Measurements from ENCODE around the gene RNF150. TPM values are rescaled to one million over a fixed set of nuclear protein-coding genes. Genes with fewer than 3 reads are reported as not detected.
A peak's percentile ranks its signal among the peaks of the same experiment; 100 is the strongest.
"Not testable (repeated sequence)": the region's sequence is repeated elsewhere in the genome, so short reads cannot be mapped to it uniquely, and the experiment has no call there.

RNF150 gene
- polyA plus RNA-seq (ENCODE audit: insufficient read length), result 36.4 TPM

DNA sequence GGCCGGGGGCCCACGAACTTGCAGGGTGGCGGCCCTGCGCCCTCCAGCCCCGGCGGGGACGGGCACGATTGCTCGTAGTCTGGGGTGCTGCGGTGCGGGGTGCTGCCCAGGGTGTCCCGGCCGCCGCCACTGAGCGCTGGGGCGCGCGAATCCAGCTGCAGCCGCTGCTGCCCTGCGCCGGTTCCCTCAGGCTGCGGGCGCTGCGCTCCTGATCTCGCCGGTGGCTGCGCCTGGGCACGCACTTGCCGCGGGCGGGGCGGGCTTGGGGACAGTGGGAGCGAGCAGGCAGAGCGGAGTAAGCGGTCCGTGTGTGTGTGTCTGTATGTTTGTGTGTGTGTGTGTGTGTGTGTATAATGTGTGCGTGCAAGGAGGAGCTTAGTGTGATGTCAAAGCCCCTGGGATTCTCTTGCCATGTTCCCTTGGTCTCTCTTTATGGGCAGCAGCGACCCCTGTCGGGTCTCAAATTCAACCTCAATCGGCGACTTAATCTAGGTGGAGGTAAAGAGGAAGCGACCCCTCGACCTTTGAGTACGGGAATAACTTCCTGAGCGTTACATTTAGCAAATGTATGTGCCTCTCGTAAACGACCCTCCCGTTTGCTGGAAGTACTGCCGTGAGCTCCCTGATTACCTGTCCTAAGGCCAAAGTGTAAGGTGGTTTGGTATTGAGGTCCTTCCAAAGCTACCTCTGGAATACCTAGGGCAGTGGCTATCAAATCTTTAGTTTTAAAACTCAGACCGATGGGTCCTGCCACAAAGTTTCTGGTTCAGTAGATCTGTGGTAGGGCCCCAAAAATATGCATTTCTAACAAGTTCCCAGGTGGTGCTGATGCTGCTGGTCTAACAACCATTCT lies at the start of gene RNF150:
RNF150 (minus strand) TSS at position 324 of the 853 bp plus-strand sequence.
- peak; percentile 96 for DNase-seq (ENCODE audit: low read depth)

DNA sequence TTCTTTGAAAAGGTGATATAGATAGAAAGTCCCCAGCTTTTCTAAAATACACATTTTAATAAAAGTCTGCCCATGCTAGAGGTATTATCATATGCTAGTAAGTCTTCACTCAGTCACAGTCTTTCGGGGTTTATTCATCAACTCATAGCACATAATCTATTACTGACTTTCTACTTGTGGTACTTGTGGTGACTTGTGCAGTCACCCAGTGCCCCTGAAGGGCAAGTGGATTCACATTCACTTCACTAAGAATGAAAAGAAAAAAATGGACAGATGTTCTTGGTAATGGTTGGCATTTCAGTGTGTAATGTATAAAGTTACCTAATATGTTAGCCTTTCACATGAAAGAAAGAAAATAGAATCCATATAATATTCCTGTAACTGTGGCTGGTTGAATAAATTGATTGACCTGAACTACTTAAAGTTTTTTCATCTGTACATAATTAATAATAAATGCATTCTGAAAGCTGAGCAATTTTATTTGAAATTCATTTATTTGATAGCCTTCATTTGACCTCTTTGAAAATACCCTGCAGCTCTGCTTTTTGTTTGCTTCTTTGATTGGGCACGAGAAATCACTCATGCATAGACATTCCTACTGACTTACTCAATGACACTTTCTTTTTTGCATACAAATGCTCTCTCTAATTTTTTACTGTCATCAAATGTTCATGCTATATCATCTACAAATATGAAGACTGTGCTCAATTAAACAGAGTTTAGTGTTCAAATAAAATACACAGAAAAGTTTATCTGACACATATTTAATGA lies 47.9 kb upstream of the RNF150 start:
- no peak for DNase-seq (ENCODE audit: low read depth)

DNA sequence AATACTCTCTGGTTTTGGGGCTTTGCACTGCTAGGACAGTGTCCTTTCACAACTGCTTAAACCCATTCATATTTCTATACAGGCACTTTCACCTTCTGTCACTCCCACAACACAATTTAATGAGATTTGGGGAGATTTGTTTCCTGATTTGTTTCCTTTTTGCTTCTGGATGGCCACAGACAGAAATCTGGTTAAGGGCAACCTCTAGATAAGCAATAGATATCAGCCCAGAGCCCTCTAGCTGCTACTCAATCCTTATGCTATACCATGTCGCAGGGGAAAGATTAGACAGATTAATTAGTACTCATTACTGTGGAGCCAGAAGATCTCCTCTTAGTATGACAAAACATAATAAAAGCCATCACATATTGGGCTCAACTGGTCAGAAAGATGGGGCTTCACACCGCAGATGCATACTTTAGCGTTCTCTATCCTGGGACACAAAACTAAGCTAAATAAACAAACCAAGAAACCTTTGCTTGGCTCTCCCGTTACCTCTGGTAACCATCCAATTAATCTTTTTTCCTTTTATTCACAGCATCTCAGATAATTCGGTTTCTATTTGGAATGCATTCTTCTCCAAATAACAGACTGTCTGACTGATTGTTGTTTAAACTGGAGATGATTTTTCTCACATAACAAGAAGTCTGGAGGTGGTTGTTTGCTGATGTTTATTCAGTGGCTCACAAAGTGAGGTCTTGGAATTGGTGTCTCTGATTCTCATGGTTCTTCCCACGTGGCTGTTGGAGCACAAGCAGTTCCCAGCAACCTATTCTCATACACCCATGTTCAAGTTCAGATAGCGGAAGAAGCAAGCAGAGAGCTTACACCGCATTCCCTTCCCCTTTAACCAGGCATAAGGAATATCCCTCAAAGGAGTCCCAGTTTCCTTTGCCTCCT lies 46.5 kb upstream of the RNF150 start:
- DNase-seq (ENCODE audit: low read depth), result no peak

DNA sequence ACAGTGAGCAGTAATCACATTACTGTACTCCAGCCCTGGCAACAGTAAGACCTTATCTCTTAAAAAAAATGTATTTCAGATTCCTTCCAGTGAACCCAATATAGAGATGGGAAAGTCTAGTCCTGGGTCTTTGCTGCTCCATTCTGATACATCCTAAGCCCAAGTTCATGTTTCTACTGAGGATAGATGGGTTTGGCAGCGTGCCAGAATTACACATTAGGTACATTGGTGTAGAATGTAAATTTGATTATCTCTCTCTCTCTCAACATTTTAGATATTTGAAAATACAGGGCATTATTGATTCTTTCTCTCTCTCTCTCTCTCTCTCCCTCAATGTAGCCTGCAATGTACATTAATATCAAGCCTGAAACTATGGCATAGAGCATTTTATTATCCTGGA lies 43.9 kb upstream of the RNF150 start:
- no peak for DNase-seq (ENCODE audit: low read depth)

DNA sequence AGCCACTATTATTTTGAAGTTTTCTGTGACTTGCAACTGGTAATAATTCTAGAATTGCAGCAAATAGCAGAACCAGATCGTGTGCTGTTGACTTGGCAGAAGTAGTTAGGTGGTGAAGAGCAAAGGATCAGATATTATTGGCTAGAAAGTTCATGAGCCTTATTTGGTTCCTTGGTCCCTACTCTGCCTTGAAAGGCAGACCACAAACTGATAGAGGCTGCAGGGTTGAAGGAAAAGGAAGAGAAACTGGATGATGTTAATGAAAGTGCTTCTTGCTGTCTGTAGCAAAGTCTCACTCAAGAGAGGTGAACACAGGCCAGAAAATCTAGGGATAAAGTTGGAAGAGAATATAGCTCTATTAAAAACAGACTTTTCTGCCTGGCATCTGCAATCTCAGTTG lies 41.2 kb upstream of the RNF150 start:
- DNase-seq (ENCODE audit: low read depth), result no peak

DNA sequence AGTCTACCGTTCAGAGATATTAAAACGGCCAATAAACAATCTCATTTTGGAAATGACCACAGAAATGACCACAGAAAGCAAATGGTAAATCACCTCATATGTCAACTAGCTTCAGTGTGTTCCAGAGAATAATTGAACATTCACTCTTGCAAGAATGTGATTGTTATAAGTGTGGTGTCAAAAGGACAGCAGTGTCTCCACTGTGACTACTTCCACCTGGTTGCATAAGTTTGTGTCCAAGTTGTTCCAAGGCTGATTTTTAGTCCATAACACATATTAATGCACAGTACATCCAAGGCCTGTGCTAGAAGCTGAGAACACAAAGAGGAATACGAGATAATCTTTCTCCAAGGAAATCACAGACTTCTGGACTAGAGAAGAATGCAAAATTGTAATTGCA lies 37.4 kb upstream of the RNF150 start:
- DNase-seq (ENCODE audit: low read depth), result no peak

DNA sequence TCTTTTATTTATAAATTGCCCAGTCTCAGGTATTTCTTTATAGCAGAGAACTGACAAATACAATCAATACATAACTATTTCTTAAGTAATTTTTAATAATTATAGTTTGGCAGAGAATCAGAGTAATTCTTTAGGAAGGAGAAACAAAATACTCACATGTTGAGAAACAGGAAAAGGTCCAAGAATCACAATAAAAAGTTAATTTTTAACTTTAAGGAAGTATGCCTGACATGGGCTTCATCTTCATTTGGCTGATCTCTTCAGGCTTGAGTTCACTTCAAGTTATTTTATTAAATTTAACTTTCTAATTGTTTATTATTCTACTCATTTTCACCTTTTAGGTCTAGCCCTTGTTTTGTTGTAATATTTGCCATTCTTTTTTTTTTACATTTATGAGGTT lies 36.1 kb upstream of the RNF150 start:
- DNase-seq (ENCODE audit: low read depth), result no peak

DNA sequence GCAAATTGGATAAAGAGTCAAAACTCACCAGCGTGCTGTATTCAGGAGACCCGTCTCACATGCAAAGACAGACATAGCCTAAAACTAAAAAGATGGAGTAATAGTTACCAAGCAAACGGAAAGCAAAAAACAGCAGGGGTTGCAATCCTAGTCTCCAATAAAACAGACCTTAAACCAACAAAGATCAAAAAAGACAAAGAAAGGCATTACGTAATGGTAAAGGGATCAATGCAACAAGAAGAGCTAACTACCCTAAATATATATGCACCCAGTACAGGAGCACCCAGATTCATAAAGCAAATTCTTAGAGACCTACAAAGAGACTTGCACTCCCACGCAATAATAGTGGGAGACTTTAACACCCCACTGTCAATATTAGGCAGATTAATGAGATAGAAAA lies 31.7 kb upstream of the RNF150 start:
- DNase-seq (ENCODE audit: low read depth), result not testable (repeated sequence)

DNA sequence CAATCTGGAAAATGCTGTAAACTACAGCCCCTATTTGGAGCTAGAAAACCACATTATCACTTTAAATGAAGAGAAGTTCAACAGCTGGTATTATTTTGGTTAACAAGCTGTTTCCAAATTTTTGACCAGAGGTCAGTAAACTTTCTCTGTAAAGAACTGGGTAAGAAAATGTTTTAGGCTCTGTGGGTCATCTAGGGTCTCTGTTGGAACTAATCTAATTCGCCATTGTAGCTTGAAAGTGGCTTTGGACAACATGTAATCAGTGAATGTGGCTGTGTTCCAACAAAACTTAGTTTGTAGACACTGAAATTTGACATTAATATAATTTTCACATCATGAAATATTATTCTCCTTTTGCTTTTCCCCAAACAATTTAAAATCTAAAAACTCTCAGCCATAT lies 25.8 kb upstream of the RNF150 start:
- no peak for DNase-seq (ENCODE audit: low read depth)

DNA sequence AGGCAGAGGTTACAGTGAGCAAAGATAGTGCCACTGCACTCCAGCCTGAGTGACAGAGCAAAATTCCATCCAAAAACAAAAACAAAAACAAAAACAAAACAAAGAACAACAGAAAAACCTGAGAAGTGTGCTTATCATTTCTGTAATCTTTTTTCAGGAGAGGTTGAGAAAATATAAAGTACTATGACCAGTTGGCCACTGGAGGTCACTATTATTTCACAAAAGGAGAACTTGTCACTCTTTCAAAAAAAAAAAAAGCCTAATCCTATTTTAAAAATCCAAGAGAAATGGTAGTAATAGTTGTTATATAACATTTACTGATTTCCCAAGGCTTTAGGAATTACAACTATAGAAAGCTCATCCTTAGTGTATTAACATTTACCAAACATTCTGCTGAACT lies 24.9 kb upstream of the RNF150 start:
- no peak for DNase-seq (ENCODE audit: low read depth)

DNA sequence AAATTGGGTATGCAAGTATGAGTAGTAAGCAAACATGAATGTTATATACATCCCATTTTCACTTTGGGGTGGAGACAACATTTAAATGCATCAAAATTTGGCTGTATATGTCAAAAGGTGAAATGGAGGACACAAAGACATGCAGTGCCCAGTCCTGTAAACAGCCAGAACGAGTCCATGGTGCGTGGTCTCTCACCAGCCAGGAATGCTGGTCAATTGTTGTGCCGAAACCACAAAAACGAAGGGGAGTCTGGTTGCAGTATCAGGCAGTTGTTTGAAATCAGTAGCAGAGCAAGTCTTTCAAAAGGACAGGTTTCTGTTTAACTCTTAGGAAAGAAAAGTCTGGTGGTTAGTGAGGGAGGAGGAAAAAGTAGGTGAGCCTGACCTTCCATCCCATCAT lies 22.3 kb upstream of the RNF150 start:
- DNase-seq (ENCODE audit: low read depth), result no peak

DNA sequence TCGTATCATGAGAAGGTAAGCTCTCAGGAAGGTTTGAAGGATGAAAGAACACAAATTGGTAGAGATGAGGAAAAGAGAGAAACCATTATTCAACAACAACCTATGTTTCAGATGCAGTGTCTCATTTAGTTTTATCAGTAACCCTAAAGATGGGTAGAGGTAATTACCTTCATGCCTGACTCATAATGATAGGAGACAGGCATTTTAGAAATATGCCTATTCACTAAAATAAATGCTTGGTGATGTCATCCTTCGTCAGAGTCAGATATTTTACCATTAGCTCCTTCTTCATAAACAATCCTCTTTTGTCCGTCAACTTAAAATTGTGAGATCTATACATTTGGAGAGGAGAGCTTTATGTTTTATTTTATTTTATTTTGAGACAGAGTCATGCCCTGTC lies 21.5 kb upstream of the RNF150 start:
- DNase-seq (ENCODE audit: low read depth), result no peak

DNA sequence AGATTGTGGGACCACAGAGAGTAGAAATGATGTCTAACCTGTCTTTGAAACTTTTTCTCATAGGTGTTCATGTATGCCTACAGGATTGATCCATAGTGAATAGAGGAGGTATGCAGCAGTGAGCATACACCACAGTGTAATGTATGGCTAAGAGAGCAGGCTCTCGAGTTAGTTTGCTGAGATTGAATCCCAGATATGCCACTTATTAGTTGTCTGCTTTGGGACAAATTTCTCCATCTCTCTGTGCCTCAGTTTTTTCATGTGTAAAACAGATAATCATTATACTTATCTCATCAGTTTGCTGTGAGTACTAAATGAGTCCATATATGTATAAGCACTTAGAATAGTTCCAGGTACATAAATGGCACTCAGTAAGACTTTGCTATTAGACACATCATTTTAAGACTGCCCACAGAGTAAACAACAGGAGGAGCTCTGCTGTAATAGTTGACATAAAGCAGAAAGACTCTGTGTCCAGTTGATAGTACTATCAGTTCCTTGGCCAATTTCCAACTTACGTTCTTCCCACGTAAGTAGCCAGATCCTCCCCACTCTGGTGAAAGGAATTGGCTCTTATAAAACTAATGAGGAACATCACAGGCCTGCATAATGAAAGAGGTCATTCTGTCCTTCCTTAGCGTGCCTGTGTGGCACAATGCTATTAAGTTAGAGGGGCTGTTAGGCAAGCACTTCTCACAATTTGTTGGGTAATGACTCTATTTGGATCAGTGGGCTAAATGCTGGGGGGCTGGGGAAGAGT lies 20.7 kb upstream of the RNF150 start:
- DNase-seq (ENCODE audit: low read depth), result no peak

DNA sequence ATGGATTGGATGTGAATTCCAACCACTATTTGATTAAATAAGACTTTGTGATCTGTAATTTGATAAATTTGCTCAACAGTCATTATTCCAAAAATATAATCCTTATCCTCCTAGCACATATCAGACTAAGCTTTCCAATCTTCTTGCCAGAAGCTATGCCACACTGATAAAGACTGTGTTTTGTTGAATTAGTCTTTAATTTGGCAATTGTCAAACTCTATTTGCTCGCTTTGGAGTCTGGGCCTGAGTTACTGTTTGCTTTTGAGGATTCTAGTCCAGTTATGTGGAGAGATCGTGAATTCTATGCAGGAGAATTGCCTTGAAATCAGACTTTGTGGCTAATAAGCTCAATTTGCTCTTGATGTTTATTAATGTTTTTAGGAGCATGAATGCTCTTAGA lies 10.9 kb upstream of the RNF150 start:
- DNase-seq (ENCODE audit: low read depth), result no peak

DNA sequence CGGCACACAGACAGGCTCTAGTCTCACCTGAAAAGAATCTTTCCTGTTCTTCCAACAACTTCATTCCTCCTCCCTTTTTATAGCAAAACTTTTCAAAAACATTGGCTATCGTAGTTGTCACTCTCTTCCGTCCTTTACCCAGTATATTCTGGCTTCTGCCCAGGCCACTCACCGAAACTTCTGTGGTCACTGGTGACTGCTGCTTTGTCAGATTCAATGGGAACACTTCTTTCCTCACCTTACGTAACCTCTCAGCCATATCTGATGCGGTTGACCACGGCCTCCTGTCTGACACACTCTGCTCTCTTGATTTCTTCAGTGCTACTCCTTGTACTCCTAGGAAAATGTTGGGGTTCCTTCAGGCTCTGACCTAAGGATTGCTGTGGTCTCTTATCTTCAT lies 9.2 kb upstream of the RNF150 start:
- DNase-seq (ENCODE audit: low read depth), result no peak

DNA sequence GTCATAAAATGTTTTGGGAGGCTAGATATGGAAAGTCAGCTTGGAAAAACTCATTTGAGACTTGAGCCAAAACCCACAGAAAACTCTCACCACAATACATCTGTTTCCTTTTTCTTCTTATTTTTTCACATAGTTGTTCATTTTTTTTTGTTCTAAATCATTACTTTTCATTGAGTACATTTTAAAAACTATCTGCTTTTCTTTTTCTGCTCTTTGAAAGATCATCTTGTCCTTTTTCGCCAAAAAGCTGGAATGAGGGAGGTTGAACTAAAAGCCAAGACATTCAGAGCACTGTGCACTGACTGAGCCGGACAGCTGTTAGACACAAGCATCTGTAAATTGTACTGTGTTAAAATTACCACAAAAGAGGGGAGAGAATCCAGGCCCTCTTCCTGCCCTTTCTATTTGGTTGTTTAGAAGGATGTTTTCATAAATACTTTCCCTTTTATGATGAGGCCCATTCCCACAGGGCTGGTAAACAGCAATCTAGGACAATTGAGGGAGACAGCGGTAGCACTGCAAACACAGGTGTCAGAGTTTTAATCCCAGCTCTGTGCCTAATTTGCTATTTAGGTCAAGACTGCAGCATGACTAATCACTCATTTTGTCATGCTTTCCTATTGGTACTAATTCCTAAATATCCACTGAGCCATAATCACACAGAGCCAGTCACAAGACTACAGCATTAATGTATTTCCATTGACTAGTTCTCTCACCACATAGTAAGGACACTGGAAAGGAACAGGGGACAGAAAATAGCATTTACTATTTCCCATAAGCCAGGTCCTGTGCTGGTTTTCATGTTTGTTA lies 7.3 kb upstream of the RNF150 start:
- peak; percentile 66 for DNase-seq (ENCODE audit: low read depth)

DNA sequence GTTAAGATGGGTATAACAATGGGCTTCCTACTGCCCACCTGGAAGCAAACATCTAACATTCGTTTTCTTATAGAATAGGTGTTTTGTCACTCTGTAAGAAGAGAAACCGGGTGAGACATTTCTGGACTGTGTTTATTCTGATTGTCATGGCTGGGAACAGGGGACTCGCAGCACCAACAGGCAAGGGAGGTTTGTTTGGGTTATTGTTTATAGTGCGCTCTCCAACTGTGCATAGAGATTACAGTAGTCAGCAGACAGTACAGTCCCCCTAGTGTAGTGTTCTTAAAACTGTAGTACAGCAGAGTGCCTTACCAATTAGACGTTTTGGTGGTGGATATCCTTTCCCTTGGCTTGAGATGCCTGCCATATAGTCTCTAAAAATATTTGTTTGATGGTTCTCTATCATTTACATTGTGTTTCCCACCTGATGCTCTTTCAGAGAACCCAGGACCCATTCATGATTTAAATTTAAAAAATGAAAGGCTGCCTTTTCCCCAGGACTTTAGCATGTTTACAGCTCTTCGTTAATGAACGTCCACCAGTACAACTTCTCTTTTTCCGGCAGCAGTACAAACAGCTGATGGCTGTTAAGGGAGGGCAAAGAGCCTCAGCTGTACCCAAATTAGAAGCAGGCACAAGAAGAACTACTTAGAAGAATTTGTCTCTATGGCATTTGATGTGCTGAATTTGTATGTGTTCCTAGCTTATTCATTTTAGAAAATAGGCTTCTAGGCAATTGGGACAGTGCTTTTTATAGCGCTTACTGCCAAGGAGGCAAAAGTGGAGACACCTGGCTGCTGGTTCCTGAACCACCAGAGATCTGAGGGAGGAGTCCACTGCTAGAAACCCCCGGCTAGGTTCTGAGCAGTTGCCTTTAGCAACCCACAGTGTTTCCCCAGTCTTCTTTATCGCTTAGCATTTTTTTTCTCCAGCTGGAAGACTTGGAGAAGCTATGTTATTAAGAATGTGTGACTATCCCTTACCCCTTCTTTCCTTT lies 1.0 kb upstream of the RNF150 start:
- no peak for DNase-seq (ENCODE audit: low read depth)

DNA sequence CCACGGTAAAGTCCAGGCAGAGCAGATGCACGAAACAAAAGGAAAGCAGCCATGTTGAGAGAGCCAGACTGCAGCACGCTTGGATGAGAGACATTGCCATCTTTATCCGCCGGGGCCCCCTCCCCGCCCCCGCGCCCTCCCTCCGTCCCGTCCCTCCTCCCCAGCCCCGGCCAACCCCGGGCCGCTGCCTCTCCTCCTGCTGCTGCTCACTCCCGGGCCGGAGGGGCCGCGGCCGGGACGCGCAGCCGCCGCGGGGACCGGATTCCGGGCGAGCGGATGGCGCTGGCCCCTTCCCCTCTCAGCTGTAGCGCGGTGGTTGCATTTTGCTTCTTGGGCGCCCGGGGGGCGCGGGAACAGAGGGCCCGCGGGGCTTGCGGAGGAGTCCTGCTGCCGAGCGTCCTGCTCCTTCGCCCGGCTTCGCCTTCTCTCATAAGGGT lies 542 bp downstream of the RNF150 start:
- DNase-seq (ENCODE audit: low read depth), result no peak

DNA sequence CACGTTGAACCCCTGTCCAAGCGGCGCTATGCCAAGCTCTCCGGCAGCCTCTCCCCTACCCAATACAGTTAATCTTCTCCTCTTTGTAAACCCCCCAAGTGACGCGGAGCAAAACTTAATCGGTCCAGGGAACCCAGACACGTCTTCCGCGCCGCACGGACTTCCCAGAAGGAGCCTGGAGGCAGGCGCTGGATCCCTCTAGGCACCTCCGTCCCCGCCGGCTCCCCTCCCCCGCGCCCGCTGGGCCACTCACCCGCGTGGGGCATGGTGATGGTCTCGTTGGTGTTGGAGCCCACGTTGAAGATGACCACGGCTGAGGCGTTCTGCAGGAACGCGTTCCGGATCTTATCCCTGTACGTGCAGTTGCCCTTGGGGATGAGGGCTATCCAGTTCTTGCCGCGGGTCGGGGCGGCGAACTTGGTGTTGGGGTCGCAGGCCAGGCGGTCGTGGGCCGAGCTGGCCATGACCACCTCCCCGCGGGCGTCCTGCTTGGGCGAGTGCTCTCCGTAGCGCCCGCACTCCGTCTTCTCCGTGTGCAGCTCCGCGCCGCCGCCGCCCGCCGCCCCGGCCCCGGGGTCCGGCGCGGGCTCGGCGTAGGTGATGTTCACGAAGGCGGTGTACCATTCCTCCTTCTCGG lies 1.1 kb downstream of the RNF150 start:
- no peak for DNase-seq (ENCODE audit: low read depth)

Data from forelimb muscle (tissue), 1 donor.